ENCODE data around the gene ZBTB48. TPM values are rescaled to one million over a fixed set of nuclear protein-coding genes. Genes with fewer than 3 reads are reported as not detected.

ZBTB48 gene
- total RNA-seq, 1 donor from 2014 or later, result 10.4 TPM

- no peaks in the 10 kb centered on the region for H3K36me3 ChIP-seq (ENCODE audit: control insufficient read depth in 3 of 3, insufficient read depth in 3 of 3, low read length in 3 of 3)
- H3K9me3 ChIP-seq (ENCODE audit: control insufficient read depth in 3 of 3, low read length in 3 of 3), result no peaks in the 10 kb centered on the region
- H3K4me1 ChIP-seq (ENCODE audit: control insufficient read depth in 3 of 3, insufficient read depth in 3 of 3, low read length in 3 of 3), result no peaks in the 10 kb centered on the region
- H3K27me3 ChIP-seq (ENCODE audit: control insufficient read depth in 3 of 3, insufficient read depth in 3 of 3, low read length in 3 of 3), result peaks cover 0 to 4% (median 0%) of the 10 kb centered on the region in 3 donors
- H3K9ac ChIP-seq (ENCODE audit: low read depth in 1 of 3, low read length in 3 of 3), result no peak overlapping the region
- H3K4me3 ChIP-seq (ENCODE audit: low read length in 3 of 3), result no peak overlapping the region
- no peak overlapping the region for H3K27ac ChIP-seq (ENCODE audit: low read depth, low read length)
These were observed 8.8 kb upstream of the ZBTB48 start for GRCh38 chr1:6570987-6571386.

- Histone ChIP-seq H3K27me3 (ENCODE audit: control insufficient read depth in 3 of 3, insufficient read depth in 3 of 3, low read length in 3 of 3) (peaks cover 0 to 4% (median 0%) of the 10 kb centered on the region in 3 donors), H3K9me3 (ENCODE audit: control insufficient read depth in 3 of 3, low read length in 3 of 3) (no peaks in the 10 kb centered on the region), H3K27ac (ENCODE audit: low read depth, low read length) (no peak overlapping the region), H3K36me3 (ENCODE audit: control insufficient read depth in 3 of 3, insufficient read depth in 3 of 3, low read length in 3 of 3) (no peaks in the 10 kb centered on the region), H3K4me3 (ENCODE audit: low read length in 3 of 3) (no peak overlapping the region), H3K4me1 (ENCODE audit: control insufficient read depth in 3 of 3, insufficient read depth in 3 of 3, low read length in 3 of 3) (no peaks in the 10 kb centered on the region), H3K9ac (ENCODE audit: low read depth in 1 of 3, low read length in 3 of 3) (no peak overlapping the region)
These were observed 7.0 kb upstream of the ZBTB48 start for GRCh38 chr1:6572653-6573383.

GRCh38 chr1:6574025-6574620 lies 5.7 kb upstream of the ZBTB48 start:
- Histone ChIP-seq H3K36me3 (ENCODE audit: control insufficient read depth in 3 of 3, insufficient read depth in 3 of 3, low read length in 3 of 3) (no peaks in the 10 kb centered on the region), H3K27ac (ENCODE audit: low read depth, low read length) (no peak overlapping the region), H3K4me1 (ENCODE audit: control insufficient read depth in 3 of 3, insufficient read depth in 3 of 3, low read length in 3 of 3) (peaks cover 2 to 3% (median 3%) of the 10 kb centered on the region in 3 donors), H3K27me3 (ENCODE audit: control insufficient read depth in 3 of 3, insufficient read depth in 3 of 3, low read length in 3 of 3) (peaks cover 0 to 4% (median 0%) of the 10 kb centered on the region in 3 donors), H3K4me3 (ENCODE audit: low read length in 3 of 3) (no peak overlapping the region), H3K9ac (ENCODE audit: low read depth in 1 of 3, low read length in 3 of 3) (no peak overlapping the region), H3K9me3 (ENCODE audit: control insufficient read depth in 3 of 3, low read length in 3 of 3) (no peaks in the 10 kb centered on the region)

DNA sequence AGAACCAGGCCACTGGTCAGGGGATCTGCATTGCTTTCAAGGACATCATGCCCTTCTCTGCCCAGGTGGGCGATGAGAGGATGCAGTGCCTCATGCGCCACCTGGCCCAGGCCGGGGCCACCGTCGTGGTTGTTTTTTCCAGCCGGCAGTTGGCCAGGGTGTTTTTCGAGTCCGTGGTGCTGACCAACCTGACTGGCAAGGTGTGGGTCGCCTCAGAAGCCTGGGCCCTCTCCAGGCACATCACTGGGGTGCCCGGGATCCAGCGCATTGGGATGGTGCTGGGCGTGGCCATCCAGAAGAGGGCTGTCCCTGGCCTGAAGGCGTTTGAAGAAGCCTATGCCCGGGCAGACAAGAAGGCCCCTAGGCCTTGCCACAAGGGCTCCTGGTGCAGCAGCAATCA lies 5.0 kb upstream of the ZBTB48 start:
- Histone ChIP-seq H3K27me3 (ENCODE audit: control insufficient read depth in 3 of 3, insufficient read depth in 3 of 3, low read length in 3 of 3) (peaks cover 0 to 4% (median 0%) of the 10 kb centered on the region in 3 donors), H3K4me1 (ENCODE audit: control insufficient read depth in 3 of 3, insufficient read depth in 3 of 3, low read length in 3 of 3) (peaks cover 7 to 9% (median 8%) of the 10 kb centered on the region in 3 donors), H3K36me3 (ENCODE audit: control insufficient read depth in 3 of 3, insufficient read depth in 3 of 3, low read length in 3 of 3) (no peaks in the 10 kb centered on the region), H3K9ac (ENCODE audit: low read depth in 1 of 3, low read length in 3 of 3) (no peak overlapping the region), H3K4me3 (ENCODE audit: low read length in 3 of 3) (no peak overlapping the region), H3K27ac (ENCODE audit: low read depth, low read length) (no peak overlapping the region), H3K9me3 (ENCODE audit: control insufficient read depth in 3 of 3, low read length in 3 of 3) (no peaks in the 10 kb centered on the region)

GRCh38 chr1:6577831-6578525 lies 1.8 kb upstream of the ZBTB48 start:
- Histone ChIP-seq H3K9me3 (ENCODE audit: control insufficient read depth in 3 of 3, low read length in 3 of 3) (no peaks in the 10 kb centered on the region), H3K4me1 (ENCODE audit: control insufficient read depth in 3 of 3, insufficient read depth in 3 of 3, low read length in 3 of 3) (peaks cover 24 to 36% (median 31%) of the 10 kb centered on the region in 3 donors), H3K9ac (ENCODE audit: low read depth in 1 of 3, low read length in 3 of 3) (no peak overlapping the region), H3K27ac (ENCODE audit: low read depth, low read length) (no peak overlapping the region), H3K36me3 (ENCODE audit: control insufficient read depth in 3 of 3, insufficient read depth in 3 of 3, low read length in 3 of 3) (peaks cover 0 to 3% (median 0%) of the 10 kb centered on the region in 3 donors), H3K27me3 (ENCODE audit: control insufficient read depth in 3 of 3, insufficient read depth in 3 of 3, low read length in 3 of 3) (peaks cover 0 to 4% (median 0%) of the 10 kb centered on the region in 3 donors), H3K4me3 (ENCODE audit: low read length in 3 of 3) (no peak overlapping the region)

- Histone ChIP-seq H3K27me3 (ENCODE audit: control insufficient read depth in 3 of 3, insufficient read depth in 3 of 3, low read length in 3 of 3) (peaks cover 0 to 4% (median 0%) of the 10 kb centered on the region in 3 donors), H3K9me3 (ENCODE audit: control insufficient read depth in 3 of 3, low read length in 3 of 3) (no peaks in the 10 kb centered on the region), H3K4me3 (ENCODE audit: low read length in 3 of 3) (peak overlapping the region; percentile 73 to 88 (median 86)), H3K36me3 (ENCODE audit: control insufficient read depth in 3 of 3, insufficient read depth in 3 of 3, low read length in 3 of 3) (peaks cover 0 to 3% (median 0%) of the 10 kb centered on the region in 3 donors), H3K27ac (ENCODE audit: low read depth, low read length) (peak overlapping the region; percentile 97), H3K9ac (ENCODE audit: low read depth in 1 of 3, low read length in 3 of 3) (peak overlapping the region; percentile 69 to 88 (median 88)), H3K4me1 (ENCODE audit: control insufficient read depth in 3 of 3, insufficient read depth in 3 of 3, low read length in 3 of 3) (peaks cover 24 to 36% (median 31%) of the 10 kb centered on the region in 3 donors)
These were observed 995 bp upstream of the ZBTB48 start for GRCh38 chr1:6578624-6579373.

GRCh38 chr1:6580119-6580592 lies 362 bp downstream of the ZBTB48 start:
- Histone ChIP-seq H3K9ac (ENCODE audit: low read depth in 1 of 3, low read length in 3 of 3) (peak overlapping the region; percentile 85 to 88 (median 88)), H3K36me3 (ENCODE audit: control insufficient read depth in 3 of 3, insufficient read depth in 3 of 3, low read length in 3 of 3) (peaks cover 0 to 3% (median 0%) of the 10 kb centered on the region in 3 donors), H3K4me3 (ENCODE audit: low read length in 3 of 3) (peak overlapping the region; percentile 73 to 88 (median 86)), H3K4me1 (ENCODE audit: control insufficient read depth in 3 of 3, insufficient read depth in 3 of 3, low read length in 3 of 3) (peaks cover 34 to 46% (median 45%) of the 10 kb centered on the region in 3 donors), H3K27ac (ENCODE audit: low read depth, low read length) (peak overlapping the region; percentile 97), H3K9me3 (ENCODE audit: control insufficient read depth in 3 of 3, low read length in 3 of 3) (no peaks in the 10 kb centered on the region), H3K27me3 (ENCODE audit: control insufficient read depth in 3 of 3, insufficient read depth in 3 of 3, low read length in 3 of 3) (no peaks in the 10 kb centered on the region)

DNA sequence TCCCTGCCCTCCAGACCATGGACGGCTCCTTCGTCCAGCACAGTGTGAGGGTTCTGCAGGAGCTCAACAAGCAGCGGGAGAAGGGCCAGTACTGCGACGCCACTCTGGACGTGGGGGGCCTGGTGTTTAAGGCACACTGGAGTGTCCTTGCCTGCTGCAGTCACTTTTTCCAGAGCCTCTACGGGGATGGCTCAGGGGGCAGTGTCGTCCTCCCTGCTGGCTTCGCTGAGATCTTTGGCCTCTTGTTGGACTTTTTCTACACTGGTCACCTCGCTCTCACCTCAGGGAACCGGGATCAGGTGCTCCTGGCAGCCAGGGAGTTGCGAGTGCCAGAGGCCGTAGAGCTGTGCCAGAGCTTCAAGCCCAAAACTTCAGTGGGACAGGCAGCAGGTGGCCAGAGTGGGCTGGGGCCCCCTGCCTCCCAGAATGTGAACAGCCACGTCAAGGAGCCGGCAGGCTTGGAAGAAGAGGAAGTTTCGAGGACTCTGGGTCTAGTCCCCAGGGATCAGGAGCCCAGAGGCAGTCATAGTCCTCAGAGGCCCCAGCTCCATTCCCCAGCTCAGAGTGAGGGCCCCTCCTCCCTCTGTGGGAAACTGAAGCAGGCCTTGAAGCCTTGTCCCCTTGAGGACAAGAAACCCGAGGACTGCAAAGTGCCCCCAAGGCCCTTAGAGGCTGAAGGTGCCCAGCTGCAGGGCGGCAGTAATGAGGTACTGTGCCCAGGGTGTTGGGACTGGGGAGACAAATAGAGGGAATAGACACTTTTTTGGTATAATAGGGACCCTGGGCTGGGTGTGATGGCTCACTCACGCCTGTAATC lies 1.0 kb downstream of the ZBTB48 start:
- peak overlapping the region; percentile 73 to 88 (median 86) for H3K4me3 ChIP-seq (ENCODE audit: low read length in 3 of 3)
- peak overlapping the region; percentile 85 to 88 (median 88) for H3K9ac ChIP-seq (ENCODE audit: low read depth in 1 of 3, low read length in 3 of 3)
- H3K36me3 ChIP-seq (ENCODE audit: control insufficient read depth in 3 of 3, insufficient read depth in 3 of 3, low read length in 3 of 3), result peaks cover 0 to 3% (median 0%) of the 10 kb centered on the region in 3 donors
- peak overlapping the region; percentile 97 for H3K27ac ChIP-seq (ENCODE audit: low read depth, low read length)
- H3K9me3 ChIP-seq (ENCODE audit: control insufficient read depth in 3 of 3, low read length in 3 of 3), result no peaks in the 10 kb centered on the region
- H3K4me1 ChIP-seq (ENCODE audit: control insufficient read depth in 3 of 3, insufficient read depth in 3 of 3, low read length in 3 of 3), result peaks cover 35 to 53% (median 51%) of the 10 kb centered on the region in 3 donors
- H3K27me3 ChIP-seq (ENCODE audit: control insufficient read depth in 3 of 3, insufficient read depth in 3 of 3, low read length in 3 of 3), result no peaks in the 10 kb centered on the region
